Amniotic stem cell (primary cell): ENCODE data around the gene ANGPTL2.

Experiments
- DNase-seq: peaks from one replicate; lab custom pipeline; 2025; lab: John Stamatoyannopoulos, UW

Gene ANGPTL2

GRCh38 chr9:127076860-127077643, 45.4 kb downstream of the ANGPTL2 start:
- no peak for DNase-seq

GRCh38 chr9:127075624-127076372, 46.6 kb downstream of the ANGPTL2 start:
- no peak for DNase-seq

GRCh38 chr9:127074561-127075548, 47.6 kb downstream of the ANGPTL2 start:
- DNase-seq, result no peak

- DNase-seq, result no peak
Measured at GRCh38 chr9:127067603-127068220, 54.7 kb downstream of the ANGPTL2 start.

- no peak for DNase-seq
Measured at GRCh38 chr9:127066851-127067136, 55.6 kb downstream of the ANGPTL2 start.

- DNase-seq, result no peak
Measured at GRCh38 chr9:127066060-127066850, 56.2 kb downstream of the ANGPTL2 start.

- no peak for DNase-seq
Measured at GRCh38 chr9:127065592-127065991, 56.8 kb downstream of the ANGPTL2 start.

- DNase-seq, result no peak
Measured at GRCh38 chr9:127064335-127064734, 58.1 kb downstream of the ANGPTL2 start.

GRCh38 chr9:127061411-127061810, 61.0 kb downstream of the ANGPTL2 start:
- no peak for DNase-seq

GRCh38 chr9:127059765-127060361, 62.6 kb downstream of the ANGPTL2 start:
- no peak for DNase-seq

- no peak for DNase-seq
Measured at GRCh38 chr9:127059030-127059429, 63.4 kb downstream of the ANGPTL2 start.

- DNase-seq, result no peak
Measured at GRCh38 chr9:127058645-127059021, 63.8 kb downstream of the ANGPTL2 start.

- DNase-seq, result no peak
Measured at GRCh38 chr9:127058011-127058644, 64.3 kb downstream of the ANGPTL2 start.

- DNase-seq, result no peak
Measured at GRCh38 chr9:127056446-127056845, 66.0 kb downstream of the ANGPTL2 start.

- DNase-seq, result no peak
Measured at GRCh38 chr9:127055745-127056402, 66.6 kb downstream of the ANGPTL2 start.

GRCh38 chr9:127053960-127054359, 68.5 kb downstream of the ANGPTL2 start:
- DNase-seq, result no peak

GRCh38 chr9:127053057-127053821, 69.2 kb downstream of the ANGPTL2 start:
- no peak for DNase-seq

- no peak for DNase-seq
Measured at GRCh38 chr9:127051881-127052595, 70.4 kb downstream of the ANGPTL2 start.
